NB4 (cell line): ENCODE results near the gene VPS26C.
"Not testable (repeated sequence)": the region's sequence is repeated elsewhere in the genome, so short reads cannot be mapped to it uniquely, and the experiment has no call there.

ENCODE experiments used
- DNase-seq: peaks from one replicate; pipeline ENCODE4 v3.0.0; 2010; ENCODE audit warnings: low read depth
- H3K4me3 ChIP-seq: one replicate; pipeline ENCODE4 v1.5.1; 2011; ENCODE audit warnings: mild to moderate bottlenecking, low read depth, low read length, moderate library complexity
- CTCF ChIP-seq: IDR thresholded peaks from one replicate; pipeline ENCODE4 v1.5.1; 2012; ENCODE audit warnings: low read depth, low read length
- MAX ChIP-seq: IDR thresholded peaks from 2 replicates; pipeline ENCODE4 v1.6.1; 2011; ENCODE audit warnings: low read depth, low read length
- MYC ChIP-seq: IDR thresholded peaks from 2 replicates; pipeline ENCODE4 v1.6.1; 2011; ENCODE audit warnings: low read depth, low read length
- POLR2A ChIP-seq: IDR thresholded peaks from 2 replicates; pipeline ENCODE4 v1.6.1; 2011; ENCODE audit warnings: mild to moderate bottlenecking; ENCODE audit not compliant: insufficient read length; ENCODE audit errors: extremely low read depth

VPS26C gene

GRCh38 chr21:37227071-37228002 lies 39.8 kb downstream of the VPS26C start:
- no peak for DNase-seq
- H3K4me3 ChIP-seq, result no peak overlapping the region
- TF ChIP-seq MYC, result no peak
- TF ChIP-seq POLR2A, result no peak
- TF ChIP-seq CTCF, result no peak
- no peak for TF ChIP-seq MAX

- TF ChIP-seq MAX, result no peak
- TF ChIP-seq MYC, result no peak
- no peak for TF ChIP-seq POLR2A
- no peak for TF ChIP-seq CTCF
- H3K4me3 ChIP-seq, result no peak overlapping the region
- no peak for DNase-seq
Measured at GRCh38 chr21:37226041-37226920, 40.9 kb downstream of the VPS26C start.

- no peak overlapping the region for H3K4me3 ChIP-seq
- no peak for DNase-seq
- TF ChIP-seq POLR2A (no peak), MAX (no peak)
Measured at GRCh38 chr21:37224861-37225839, 42.0 kb downstream of the VPS26C start.

- DNase-seq, result no peak
- H3K4me3 ChIP-seq, result no peak overlapping the region
- TF ChIP-seq POLR2A, result no peak
- TF ChIP-seq CTCF, result no peak
- TF ChIP-seq MYC, result no peak
- TF ChIP-seq MAX, result no peak
Measured at GRCh38 chr21:37223804-37224345, 43.3 kb downstream of the VPS26C start.

- not testable (repeated sequence) for H3K4me3 ChIP-seq, DNase-seq
Measured at GRCh38 chr21:37222248-37222647, 44.9 kb downstream of the VPS26C start.

GRCh38 chr21:37220981-37221664 lies 46.0 kb downstream of the VPS26C start:
- peak; percentile 95 for DNase-seq
- H3K4me3 ChIP-seq, result peak overlapping the region; percentile 65
- TF ChIP-seq CTCF (peak; percentile 30), MAX (peak; percentile 92), MYC (peak; percentile 72), POLR2A (peak; percentile 68)
